ENCODE measurements around the gene INPP5K.

- TF ChIP-seq RAD21 (IDR thresholded peaks at IDR 0.05; ENCODE audit: insufficient read depth, low read depth, low read length) (no peak), JUND (IDR thresholded peaks at IDR 0.05; ENCODE audit: low read depth, low read length) (no peak), CEBPB (IDR thresholded peaks at IDR 0.05; ENCODE audit: borderline replicate concordance in 1 of 2, low read depth in 2 of 2, low read length in 2 of 2) (no peak), POLR2AphosphoS5 (IDR thresholded peaks at IDR 0.05; ENCODE audit: low read length) (no peak), ZBTB33 (IDR thresholded peaks at IDR 0.05) (no peak)
- TF ChIP-seq, protein P1, sequence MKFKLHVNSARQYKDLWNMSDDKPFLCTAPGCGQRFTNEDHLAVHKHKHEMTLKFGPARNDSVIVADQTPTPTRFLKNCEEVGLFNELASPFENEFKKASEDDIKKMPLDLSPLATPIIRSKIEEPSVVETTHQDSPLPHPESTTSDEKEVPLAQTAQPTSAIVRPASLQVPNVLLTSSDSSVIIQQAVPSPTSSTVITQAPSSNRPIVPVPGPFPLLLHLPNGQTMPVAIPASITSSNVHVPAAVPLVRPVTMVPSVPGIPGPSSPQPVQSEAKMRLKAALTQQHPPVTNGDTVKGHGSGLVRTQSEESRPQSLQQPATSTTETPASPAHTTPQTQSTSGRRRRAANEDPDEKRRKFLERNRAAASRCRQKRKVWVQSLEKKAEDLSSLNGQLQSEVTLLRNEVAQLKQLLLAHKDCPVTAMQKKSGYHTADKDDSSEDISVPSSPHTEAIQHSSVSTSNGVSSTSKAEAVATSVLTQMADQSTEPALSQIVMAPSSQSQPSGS (IDR thresholded peaks at IDR 0.05; ENCODE audit: low read length), result no peak
Measured at GRCh38 chr17:1460233-1460632, 56.2 kb downstream of the INPP5K start.
